HepG2 (cell line): ENCODE data around the gene IQSEC1. TPM values are rescaled to one million over a fixed set of nuclear protein-coding genes. Genes with fewer than 3 reads are reported as not detected.

Experiments
- AGO1 ChIP-seq: fragments of 200-400 bp; formaldehyde crosslinking; IDR thresholded peaks from 2 replicates; pipeline ENCODE4 v1.6.1; 2017; ENCODE audit warnings: mild to moderate bottlenecking, low read depth, low read length, moderate library complexity; ENCODE audit not compliant: poor library complexity, severe bottlenecking
- EP300 ChIP-seq, 3 experiments: sonication (generic) in 1 of 3; formaldehyde crosslinking in 1 of 3; IDR thresholded peaks; 2 replicates each; pipeline versions ENCODE4 v1.5.1 to v1.6.1; 2011 to 2020; ENCODE audit warnings: low read depth in 2 of 3, low read length in 2 of 3, borderline replicate concordance in 1 of 3, improper control_type of control experiment in 1 of 3, mild to moderate bottlenecking in 1 of 3, missing genetic modification reagents in 1 of 3, moderate library complexity in 1 of 3
- GTF2F1 ChIP-seq: fragments of 150-350 bp; IDR thresholded peaks from 2 replicates; pipeline ENCODE4 v1.6.1; 2014; ENCODE audit warnings: low read length
- HOXA9 ChIP-seq: sonication (generic); formaldehyde crosslinking; IDR thresholded peaks from 2 replicates; pipeline ENCODE4 v1.8.1; 2022; ENCODE audit warnings: missing genetic modification reagents, mild to moderate bottlenecking, moderate library complexity, borderline replicate concordance
- JDP2 ChIP-seq: sonication (generic); formaldehyde crosslinking; IDR thresholded peaks from 2 replicates; pipeline ENCODE4 v1.8.1; 2022; ENCODE audit warnings: missing genetic modification reagents, borderline replicate concordance
- KLF16 ChIP-seq, 2 experiments: sonication (generic) in 1 of 2; formaldehyde crosslinking in 1 of 2; IDR thresholded peaks; 2 replicates each; pipeline versions ENCODE4 v1.6.1 to v1.8.0; 2016 to 2023; ENCODE audit warnings: missing genetic modification reagents in 2 of 2, missing compliant biosample characterization in 1 of 2
- MED13 ChIP-seq: sonication (generic); formaldehyde crosslinking; IDR thresholded peaks from 2 replicates; pipeline ENCODE4 v1.5.0; 2020; ENCODE audit warnings: missing genetic modification reagents
- MLX ChIP-seq: IDR thresholded peaks from 2 replicates; pipeline ENCODE4 v1.6.1; 2016
- NCOA2 ChIP-seq: sonication (generic); formaldehyde crosslinking; IDR thresholded peaks from 2 replicates; pipeline ENCODE4 v1.8.0; 2022; ENCODE audit warnings: inconsistent platforms
- NFIB ChIP-seq: sonication (generic); formaldehyde crosslinking; IDR thresholded peaks from 2 replicates; pipeline ENCODE4 v1.9.0; 2021; ENCODE audit warnings: missing genetic modification reagents, mild to moderate bottlenecking, borderline replicate concordance
- PHF21A ChIP-seq: sonication (generic); formaldehyde crosslinking; IDR thresholded peaks from 2 replicates; pipeline ENCODE4 v1.5.0; 2020; ENCODE audit warnings: mild to moderate bottlenecking, missing genetic modification reagents
- PRDM10 ChIP-seq: sonication (generic); formaldehyde crosslinking; IDR thresholded peaks from 2 replicates; pipeline ENCODE4 v1.4.0; 2020; ENCODE audit warnings: low read depth, missing genetic modification reagents
- REPIN1 ChIP-seq: sonication (generic); formaldehyde crosslinking; IDR thresholded peaks from 2 replicates; pipeline ENCODE4 v1.8.0; 2022; ENCODE audit warnings: missing genetic modification reagents, low read depth, mild to moderate bottlenecking, borderline replicate concordance
- ZBTB1 ChIP-seq: sonication (generic); formaldehyde crosslinking; IDR thresholded peaks from 2 replicates; pipeline ENCODE4 v1.4.0; 2020; ENCODE audit warnings: missing genetic modification reagents, borderline replicate concordance
- ZNF224 ChIP-seq: sonication (generic); formaldehyde crosslinking; IDR thresholded peaks from 2 replicates; pipeline ENCODE4 v1.5.0; 2020; ENCODE audit warnings: mild to moderate bottlenecking, missing genetic modification reagents
- ZNF446 ChIP-seq: sonication (generic); formaldehyde crosslinking; IDR thresholded peaks from 2 replicates; pipeline ENCODE4 v1.5.0; 2020; ENCODE audit warnings: mild to moderate bottlenecking, missing genetic modification reagents
- ZNF547 ChIP-seq: sonication (generic); formaldehyde crosslinking; IDR thresholded peaks from 2 replicates; pipeline ENCODE4 v1.5.1; 2020; ENCODE audit warnings: mild to moderate bottlenecking, missing genetic modification reagents
- ZNF724P ChIP-seq: sonication (generic); formaldehyde crosslinking; IDR thresholded peaks from 2 replicates; pipeline ENCODE4 v1.8.0; 2022; ENCODE audit warnings: missing genetic modification reagents, borderline replicate concordance
- ZNF883 ChIP-seq: sonication (generic); formaldehyde crosslinking; IDR thresholded peaks from 2 replicates; pipeline ENCODE4 v1.5.1; 2020; ENCODE audit warnings: mild to moderate bottlenecking, missing genetic modification reagents; ENCODE audit errors: not compliant biosample characterization
- polyA plus RNA-seq, 8 experiments: library from polyadenylated mRNA; depleted of rRNA in 3 of 8; stranded (reverse) in 7 of 8; unstranded in 1 of 8; fragments of >200 nt; fragmentation: Illumina TruSeq in 4 of 8; extraction: Trizol in 4 of 8; gene quantifications; 2 replicates each; pipeline versions ENCODE4 v1.2.1 to v1.2.3, GENCODE V29; 2011 to 2016; ENCODE audit warnings: low read depth in 4 of 8, missing spikeins in 1 of 8, mixed read lengths in 1 of 8; ENCODE audit not compliant: insufficient read depth in 1 of 8
- total RNA-seq, 5 experiments: library from RNA; depleted of rRNA; stranded (reverse); fragments of >200 nt; fragmentation: Illumina TruSeq; extraction: Trizol; gene quantifications; 2 replicates each; pipeline ENCODE4 v1.2.3, GENCODE V29; 2016; ENCODE audit warnings: low read depth in 1 of 5
- TF ChIP-seq, protein P1 (sequence below): sonication (generic); formaldehyde crosslinking; IDR thresholded peaks from 2 replicates; pipeline ENCODE4 v1.4.0; 2020; ENCODE audit warnings: mild to moderate bottlenecking, missing genetic modification reagents
- TF ChIP-seq, protein P2 (sequence below): IDR thresholded peaks from 2 replicates; pipeline ENCODE4 v1.6.1; 2012; ENCODE audit warnings: low read length, improper control_type of control experiment

The IQSEC1 gene
- total and polyA plus RNA-seq, 2 of the 13 experiments (the other 11 are each of a cell fraction or from before 2014, with no cell fraction given) = 17.4 to 20.2 TPM

GRCh38 chr3:12966847-12967605 is 106.2 kb downstream of the IQSEC1 start (continued):
- no peak for TF ChIP-seq KLF16 (CRISPR knock-in tag; IDR thresholded peaks at IDR 0.05)
- peak; percentile 5 for TF ChIP-seq ZNF883
- TF ChIP-seq, protein P1, sequence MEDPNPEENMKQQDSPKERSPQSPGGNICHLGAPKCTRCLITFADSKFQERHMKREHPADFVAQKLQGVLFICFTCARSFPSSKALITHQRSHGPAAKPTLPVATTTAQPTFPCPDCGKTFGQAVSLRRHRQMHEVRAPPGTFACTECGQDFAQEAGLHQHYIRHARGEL (CRISPR knock-in tag) = no peak
- TF ChIP-seq ZNF446 = 0 out of 2 replicates have a peak, but pooled peaks have one; percentile 27
- TF ChIP-seq REPIN1 (CRISPR knock-in tag) = no peak
- TF ChIP-seq ZBTB1 (CRISPR knock-in tag) = no peak
- no peak for TF ChIP-seq PHF21A
- TF ChIP-seq ZNF224 (CRISPR knock-in tag) = no peak
- TF ChIP-seq, protein P2, sequence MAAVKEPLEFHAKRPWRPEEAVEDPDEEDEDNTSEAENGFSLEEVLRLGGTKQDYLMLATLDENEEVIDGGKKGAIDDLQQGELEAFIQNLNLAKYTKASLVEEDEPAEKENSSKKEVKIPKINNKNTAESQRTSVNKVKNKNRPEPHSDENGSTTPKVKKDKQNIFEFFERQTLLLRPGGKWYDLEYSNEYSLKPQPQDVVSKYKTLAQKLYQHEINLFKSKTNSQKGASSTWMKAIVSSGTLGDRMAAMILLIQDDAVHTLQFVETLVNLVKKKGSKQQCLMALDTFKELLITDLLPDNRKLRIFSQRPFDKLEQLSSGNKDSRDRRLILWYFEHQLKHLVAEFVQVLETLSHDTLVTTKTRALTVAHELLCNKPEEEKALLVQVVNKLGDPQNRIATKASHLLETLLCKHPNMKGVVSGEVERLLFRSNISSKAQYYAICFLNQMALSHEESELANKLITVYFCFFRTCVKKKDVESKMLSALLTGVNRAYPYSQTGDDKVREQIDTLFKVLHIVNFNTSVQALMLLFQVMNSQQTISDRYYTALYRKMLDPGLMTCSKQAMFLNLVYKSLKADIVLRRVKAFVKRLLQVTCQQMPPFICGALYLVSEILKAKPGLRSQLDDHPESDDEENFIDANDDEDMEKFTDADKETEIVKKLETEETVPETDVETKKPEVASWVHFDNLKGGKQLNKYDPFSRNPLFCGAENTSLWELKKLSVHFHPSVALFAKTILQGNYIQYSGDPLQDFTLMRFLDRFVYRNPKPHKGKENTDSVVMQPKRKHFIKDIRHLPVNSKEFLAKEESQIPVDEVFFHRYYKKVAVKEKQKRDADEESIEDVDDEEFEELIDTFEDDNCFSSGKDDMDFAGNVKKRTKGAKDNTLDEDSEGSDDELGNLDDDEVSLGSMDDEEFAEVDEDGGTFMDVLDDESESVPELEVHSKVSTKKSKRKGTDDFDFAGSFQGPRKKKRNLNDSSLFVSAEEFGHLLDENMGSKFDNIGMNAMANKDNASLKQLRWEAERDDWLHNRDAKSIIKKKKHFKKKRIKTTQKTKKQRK = no peak
- TF ChIP-seq HOXA9 = peak; percentile 65; the same call in 1 of the 2 replicates
- no peak for TF ChIP-seq PRDM10 (CRISPR knock-in tag)
- no peak for TF ChIP-seq GTF2F1
- TF ChIP-seq NFIB (CRISPR knock-in tag) = no peak
- TF ChIP-seq JDP2 (CRISPR knock-in tag) = no peak
- no peak for TF ChIP-seq AGO1
- no peak for TF ChIP-seq MED13 (CRISPR knock-in tag)
- TF ChIP-seq MLX (CRISPR knock-in tag) = no peak
- peak; percentile 55 for TF ChIP-seq ZNF547 (CRISPR knock-in tag)
- TF ChIP-seq NCOA2 = no peak
- no peak for TF ChIP-seq ZNF724P (CRISPR knock-in tag)
- no peak for TF ChIP-seq EP300 (IDR thresholded peaks at IDR 0.05; ENCODE audit: low read depth in 2 of 2, low read length in 2 of 2)
- no peak for TF ChIP-seq EP300 (CRISPR knock-in tag; IDR thresholded peaks at IDR 0.05; ENCODE audit: borderline replicate concordance)
